T-cell (primary cell): ENCODE data around the gene STIM2. TPM values are rescaled to one million over a fixed set of nuclear protein-coding genes. Genes with fewer than 3 reads are reported as not detected.
A peak's percentile ranks its signal among the peaks of the same experiment; 100 is the strongest.
"Not testable (repeated sequence)": the region's sequence is repeated elsewhere in the genome, so short reads cannot be mapped to it uniquely, and the experiment has no call there.

Source experiments
- ATAC-seq, 4 experiments: fragments of 200-7000 bp in 3 of 4; fragments of 150-1000 bp in 1 of 4; cut with Tn5 transposase; replicated peaks in 1 of 4; 1 replicate in 3 of 4; 2 replicates in 1 of 4; pipeline ENCODE4 v1.10.0; 2021; ENCODE audit warnings: moderate library complexity in 3 of 4, mild to moderate bottlenecking in 2 of 4, moderate number of reproducible peaks in 1 of 4
- CTCF ChIA-PET, 2 donors: fragments of 300-600 bp; sonication (Branson Sonifier 250); formaldehyde crosslinking; loops; one replicate each; lab custom pipeline; 2022; ENCODE audit warnings: antibody characterized with exemption in 2 of 2; lab: Charles Lee
- POLR2A ChIA-PET, 2 donors: fragments of 300-600 bp; sonication (Branson Sonifier 250); formaldehyde crosslinking; loops; one replicate each; lab custom pipeline; 2022; ENCODE audit warnings: antibody characterized with exemption in 2 of 2; lab: Charles Lee
- DNase-seq, 35 experiments: peaks; one replicate each; pipeline versions ENCODE4 v3.0.0 to v3.0.0-alpha.2; 2013 to 2023
- H3K27ac ChIP-seq: one replicate; pipeline ENCODE4 v1.5.1; 2013; ENCODE audit warnings: low read length
- H3K27me3 ChIP-seq, 2 experiments: replicated peaks in 1 of 2; 1 replicate in 1 of 2; 2 replicates in 1 of 2; pipeline versions ENCODE4 v1.6.1 to v1.7.0; 2013; ENCODE audit warnings: low read length in 1 of 2, mixed read lengths in 1 of 2; ENCODE audit not compliant: control insufficient read depth in 2 of 2, insufficient read depth in 2 of 2; ENCODE audit errors: extremely low read depth in 1 of 2
- H3K36me3 ChIP-seq, 2 donors: 1 replicate in 1 of 2; 2 replicates in 1 of 2; pipeline versions ENCODE4 v1.6.1 to v1.7.0; 2013; ENCODE audit warnings: low read length in 1 of 2; ENCODE audit not compliant: control insufficient read depth in 2 of 2, insufficient read depth in 1 of 2; ENCODE audit errors: extremely low read depth in 1 of 2
- H3K4me1 ChIP-seq, 2 experiments: 1 replicate in 1 of 2; 2 replicates in 1 of 2; pipeline versions ENCODE4 v1.6.1 to v1.7.0; 2013; ENCODE audit warnings: low read length in 2 of 2, mixed read lengths in 1 of 2; ENCODE audit not compliant: insufficient read depth in 2 of 2, control insufficient read depth in 1 of 2; ENCODE audit errors: extremely low read depth in 1 of 2
- H3K4me3 ChIP-seq, 2 donors: 1 replicate in 1 of 2; 2 replicates in 1 of 2; pipeline versions ENCODE4 v1.5.1 to v1.7.0; 2013; ENCODE audit warnings: mild to moderate bottlenecking in 2 of 2, low read length in 1 of 2, moderate library complexity in 1 of 2; ENCODE audit not compliant: control insufficient read depth in 1 of 2; ENCODE audit errors: extremely low read depth in 1 of 2
- H3K9me3 ChIP-seq: 2 replicates; pipeline ENCODE4 v1.7.0; 2013
- H3K27ac Mint-ChIP-seq, 2 donors: one replicate each; pipeline ENCODE4 v1.8.0; 2020 to 2021; ENCODE audit warnings: mild to moderate bottlenecking in 2 of 2, mixed read lengths in 2 of 2
- H3K27me3 Mint-ChIP-seq, 2 donors: one replicate each; pipeline ENCODE4 v1.8.0; 2021 to 2022; ENCODE audit warnings: mixed read lengths in 2 of 2
- H3K36me3 Mint-ChIP-seq: one replicate; pipeline ENCODE4 v1.8.0; 2021; ENCODE audit warnings: mixed read lengths
- H3K4me1 Mint-ChIP-seq, 3 donors: one replicate each; pipeline ENCODE4 v1.8.0; 2020 to 2022; ENCODE audit warnings: mixed read lengths in 3 of 3, mild to moderate bottlenecking in 1 of 3
- H3K4me3 Mint-ChIP-seq, 3 donors: one replicate each; pipeline ENCODE4 v1.8.0; 2020 to 2022; ENCODE audit warnings: mild to moderate bottlenecking in 3 of 3, mixed read lengths in 3 of 3, moderate library complexity in 3 of 3
- H3K9me3 Mint-ChIP-seq, 3 donors: one replicate each; pipeline ENCODE4 v1.8.0; 2020 to 2022; ENCODE audit warnings: mixed read lengths in 3 of 3
- WGBS: methylation state at CpG from one replicate; pipeline ENCODE4 v1.1.5; 2013; ENCODE audit warnings: missing lambda C conversion rate; ENCODE audit not compliant: insufficient coverage; 5-methylcytosine and 5-hydroxymethylcytosine counted together
- total RNA-seq, 35 experiments: library from RNA in 6 of 35; stranded (reverse) in 6 of 35; fragments of 120-200 nt in 1 of 35; gene quantifications; one replicate each; pipeline versions ENCODE4 v1.2.1 to v1.2.4 and lab custom pipeline; 2013 to 2026

The STIM2 gene
- total RNA-seq, 5 donors from 2014 or later (not counting 1 experiment from before 2014, with no cell fraction given), result 67.9 to 98.7 (median 75.2) TPM

GRCh38 chr4:26822974-26823373 is 37.7 kb upstream of the STIM2 start:
- Mint-ChIP-seq H3K4me1 (peaks cover 10 to 27% (median 11%) of the 10 kb centered on the region in 3 donors), H3K9me3 (peaks cover 6 to 12% (median 8%) of the 10 kb centered on the region in 3 donors), H3K4me3 (peak overlapping the region in 1 of 3 donors; percentile 42)
- H3K36me3 ChIP-seq, H3K9me3 ChIP-seq, H3K4me3 ChIP-seq, H3K27me3 ChIP-seq, POLR2A ChIA-PET, DNase-seq, H3K27ac Mint-ChIP-seq, CTCF ChIA-PET, H3K27ac ChIP-seq, H3K27me3 Mint-ChIP-seq, H3K4me1 ChIP-seq, ATAC-seq, H3K36me3 Mint-ChIP-seq: not testable (repeated sequence)
- WGBS, result 86% methylated on average over 1 of the region's 6 CpGs

GRCh38 chr4:26823583-26823982 is 37.1 kb upstream of the STIM2 start:
- ATAC-seq, result no peak
- Histone ChIP-seq H3K27ac (no peak overlapping the region), H3K9me3 (no peaks in the 10 kb centered on the region), H3K4me3 (no peak overlapping the region), H3K27me3 (no peaks in the 10 kb centered on the region), H3K4me1 (peaks cover 3 to 9% of the 10 kb centered on the region in 2 experiments), H3K36me3 (no peaks in the 10 kb centered on the region)
- no peak overlapping the region for H3K4me3 Mint-ChIP-seq
- POLR2A ChIA-PET, result no interaction called here
- no CpG with 5 or more reads among the region's 3 CpGs for WGBS
- H3K27me3 Mint-ChIP-seq, result no peaks in the 10 kb centered on the region
- CTCF ChIA-PET, result no interaction called here
- H3K36me3 Mint-ChIP-seq, result peaks cover 4% of the 10 kb centered on the region
- no peak overlapping the region for H3K27ac Mint-ChIP-seq
- H3K4me1 Mint-ChIP-seq, result peaks cover 10 to 27% (median 11%) of the 10 kb centered on the region in 3 donors
- DNase-seq, result no peak
- H3K9me3 Mint-ChIP-seq, result peaks cover 6 to 12% (median 8%) of the 10 kb centered on the region in 3 donors

GRCh38 chr4:26824667-26825066 is 36.0 kb upstream of the STIM2 start:
- H3K4me1 ChIP-seq, result peaks cover 3 to 9% of the 10 kb centered on the region in 2 experiments
- CTCF ChIA-PET, result interaction anchor here in 1 of 2 donors (0.7 kb wide), 1 partner anchor 201 kb away, joined by 3 read pairs; no protein-coding TSS in a partner anchor
- no CpG with 5 or more reads among the region's 2 CpGs for WGBS

GRCh38 chr4:26826721-26827120 is 33.9 kb upstream of the STIM2 start:
- peak in 1 of 35 experiments; percentile 31 for DNase-seq
- Mint-ChIP-seq H3K9me3 (peaks cover 3 to 8% (median 8%) of the 10 kb centered on the region in 3 donors), H3K4me3 (no peak overlapping the region), H3K4me1 (peaks cover 10 to 25% (median 11%) of the 10 kb centered on the region in 3 donors), H3K27me3 (no peaks in the 10 kb centered on the region), H3K36me3 (peaks cover 4% of the 10 kb centered on the region), H3K27ac (no peak overlapping the region)
- H3K36me3 ChIP-seq, result no peaks in the 10 kb centered on the region
- ChIA-PET CTCF (no interaction called here), POLR2A (no interaction called here)
- no peak overlapping the region for H3K4me3 ChIP-seq
- no peaks in the 10 kb centered on the region for H3K9me3 ChIP-seq
- H3K27ac ChIP-seq, result no peak overlapping the region
- no CpG with 5 or more reads among the region's 9 CpGs for WGBS
- ATAC-seq, result no peak
- peaks cover 3 to 9% of the 10 kb centered on the region in 2 experiments for H3K4me1 ChIP-seq
- H3K27me3 ChIP-seq, result no peaks in the 10 kb centered on the region

More at GRCh38 chr4:26824667-26825066, 36.0 kb upstream of the STIM2 start:
- H3K27me3 ChIP-seq, result no peaks in the 10 kb centered on the region
- no peak overlapping the region for H3K27ac ChIP-seq
- POLR2A ChIA-PET, result no interaction called here
- no peaks in the 10 kb centered on the region for H3K36me3 ChIP-seq
- no peaks in the 10 kb centered on the region for H3K9me3 ChIP-seq
- no peak overlapping the region for H3K4me3 ChIP-seq
- Mint-ChIP-seq H3K4me1 (peaks cover 10 to 27% (median 11%) of the 10 kb centered on the region in 3 donors), H3K27me3 (no peaks in the 10 kb centered on the region), H3K36me3 (peaks cover 4% of the 10 kb centered on the region), H3K27ac (no peak overlapping the region), H3K9me3 (peaks cover 6 to 12% (median 8%) of the 10 kb centered on the region in 3 donors), H3K4me3 (no peak overlapping the region)
- no peak for ATAC-seq
- no peak for DNase-seq

- H3K4me3 ChIP-seq, H3K4me1 ChIP-seq, H3K27ac Mint-ChIP-seq, H3K27me3 ChIP-seq, H3K36me3 ChIP-seq, H3K9me3 Mint-ChIP-seq, H3K36me3 Mint-ChIP-seq, H3K27me3 Mint-ChIP-seq, H3K27ac ChIP-seq, H3K4me3 Mint-ChIP-seq, ATAC-seq, H3K9me3 ChIP-seq, DNase-seq, POLR2A ChIA-PET: not testable (repeated sequence)
- 80% methylated on average over 5 of the region's 6 CpGs for WGBS
- H3K4me1 Mint-ChIP-seq, result peaks cover 8 to 19% (median 8%) of the 10 kb centered on the region in 3 donors
- CTCF ChIA-PET, result interaction anchor here (0.6 kb wide), 2 partner anchors 30 to 496 kb away, joined by 3 read pairs; no protein-coding TSS in a partner anchor
Measured at GRCh38 chr4:26827336-26827735, 33.3 kb upstream of the STIM2 start.

DNA sequence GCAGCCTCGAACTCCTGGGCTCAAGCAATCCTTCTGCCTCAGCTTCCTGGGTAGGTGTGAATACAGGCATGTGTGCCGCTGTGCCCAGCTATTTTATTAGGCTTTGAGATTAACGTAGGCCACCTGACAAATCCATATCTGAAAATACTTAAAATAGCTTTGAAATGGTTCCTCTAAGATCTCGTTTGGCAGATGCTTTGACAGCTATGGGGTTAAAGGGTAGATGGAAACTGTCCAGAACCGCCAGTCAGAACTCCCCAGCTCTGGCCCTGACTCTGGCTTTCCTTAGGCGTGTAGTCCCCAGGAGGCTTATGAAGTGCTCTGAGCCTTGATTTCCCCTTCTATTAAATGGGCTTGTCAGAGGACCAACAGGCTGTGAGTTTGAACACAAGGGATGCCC is 32.8 kb upstream of the STIM2 start:
- H3K36me3 ChIP-seq, result no peaks in the 10 kb centered on the region
- ChIA-PET POLR2A (no interaction called here), CTCF (interaction anchor here in 1 of 2 donors (0.7 kb wide), 1 partner anchor 17 kb away, joined by 3 read pairs; no protein-coding TSS in a partner anchor)
- H3K4me3 ChIP-seq, result no peak overlapping the region
- peaks cover 3 to 14% (median 4%) of the 10 kb centered on the region in 3 donors for H3K4me1 Mint-ChIP-seq
- H3K4me1 ChIP-seq, result peaks cover 0 to 1% of the 10 kb centered on the region in 2 experiments
- peaks cover 2% of the 10 kb centered on the region for H3K36me3 Mint-ChIP-seq
- ATAC-seq (no peak), DNase-seq (no peak)
- no peaks in the 10 kb centered on the region for H3K27me3 Mint-ChIP-seq
- no peaks in the 10 kb centered on the region for H3K27me3 ChIP-seq
- peaks cover 2 to 7% (median 6%) of the 10 kb centered on the region in 3 donors for H3K9me3 Mint-ChIP-seq
- no peak overlapping the region for H3K4me3 Mint-ChIP-seq
- no peak overlapping the region for H3K27ac ChIP-seq
- H3K27ac Mint-ChIP-seq, result no peak overlapping the region
- 80% methylated on average over 3 of the region's 6 CpGs for WGBS
- no peaks in the 10 kb centered on the region for H3K9me3 ChIP-seq
